CD14-positive monocyte (primary cell): Measurements from ENCODE around the gene SPINK13. TPM values are rescaled to one million over a fixed set of nuclear protein-coding genes. Genes with fewer than 3 reads are reported as not detected.

Experiments
- DNase-seq, 3 donors: peaks; one replicate each; pipeline ENCODE4 v3.0.0-alpha.2; 2011 to 2022
- H2AFZ ChIP-seq: 2 replicates; pipeline ENCODE4 v1.6.0; 2012; ENCODE audit warnings: mild to moderate bottlenecking, low read depth, low read length, inconsistent platforms; ENCODE audit not compliant: insufficient read depth, poor library complexity, severe bottlenecking
- H3K27ac ChIP-seq, 2 donors: 1 replicate in 1 of 2; 2 replicates in 1 of 2; pipeline ENCODE4 v1.5.1; 2012 to 2013; ENCODE audit warnings: low read length in 2 of 2, control low read depth in 1 of 2, inconsistent platforms in 1 of 2, low read depth in 1 of 2, mild to moderate bottlenecking in 1 of 2
- H3K27me3 ChIP-seq, 2 donors: one replicate each; pipeline versions ENCODE4 v1.6.0 to v1.6.1; 2011 to 2013; ENCODE audit warnings: low read length in 2 of 2; ENCODE audit not compliant: control insufficient read depth in 2 of 2, insufficient read depth in 2 of 2
- H3K36me3 ChIP-seq, 2 donors: replicated peaks in 1 of 2; 1 replicate in 1 of 2; 2 replicates in 1 of 2; pipeline versions ENCODE4 v1.5.1 to v1.6.1; 2012 to 2013; ENCODE audit warnings: low read length in 2 of 2, control low read depth in 1 of 2, inconsistent platforms in 1 of 2, mild to moderate bottlenecking in 1 of 2; ENCODE audit not compliant: insufficient read depth in 2 of 2, control insufficient read depth in 1 of 2
- H3K4me1 ChIP-seq, 2 donors: 1 replicate in 1 of 2; 2 replicates in 1 of 2; pipeline versions ENCODE4 v1.5.1 to v1.6.1; 2012 to 2013; ENCODE audit warnings: low read length in 2 of 2, control low read depth in 1 of 2, inconsistent platforms in 1 of 2, mild to moderate bottlenecking in 1 of 2, moderate library complexity in 1 of 2; ENCODE audit not compliant: insufficient read depth in 2 of 2, control insufficient read depth in 1 of 2
- H3K4me2 ChIP-seq: replicated peaks from 2 replicates; pipeline ENCODE3; 2012; ENCODE audit warnings: low read length, moderate library complexity, mild to moderate bottlenecking; ENCODE audit not compliant: poor library complexity, severe bottlenecking; ENCODE audit errors: extremely low read depth
- H3K4me3 ChIP-seq, 3 experiments: fragments of 200-600 bp in 1 of 3; sonication (generic) in 1 of 3; replicated peaks in 1 of 3; 1 replicate in 2 of 3; 2 replicates in 1 of 3; pipeline ENCODE4 v1.5.1; 2011 to 2013; ENCODE audit warnings: low read length in 3 of 3, mild to moderate bottlenecking in 3 of 3, control low read depth in 2 of 3, low read depth in 2 of 3, inconsistent platforms in 1 of 3, moderate library complexity in 1 of 3
- H3K79me2 ChIP-seq: 2 replicates; pipeline ENCODE4 v1.6.0; 2012; ENCODE audit warnings: mild to moderate bottlenecking, control low read depth, inconsistent platforms, low read length, moderate library complexity; ENCODE audit not compliant: insufficient read depth
- H3K9ac ChIP-seq: 2 replicates; pipeline ENCODE4 v1.6.0; 2017; ENCODE audit warnings: low read length, mild to moderate bottlenecking; ENCODE audit not compliant: insufficient read depth, poor library complexity, severe bottlenecking
- H3K9me3 ChIP-seq, 2 donors: replicated peaks in 1 of 2; 1 replicate in 1 of 2; 2 replicates in 1 of 2; pipeline versions ENCODE4 v1.5.1 to v1.6.1; 2012 to 2013; ENCODE audit warnings: low read length in 2 of 2, control low read depth in 1 of 2; ENCODE audit not compliant: control insufficient read depth in 1 of 2, insufficient read depth in 1 of 2
- H4K20me1 ChIP-seq: 2 replicates; pipeline ENCODE4 v1.6.0; 2012; ENCODE audit warnings: mild to moderate bottlenecking, low read length, control low read depth, moderate library complexity; ENCODE audit not compliant: insufficient read depth
- H3K27ac Mint-ChIP-seq, 7 donors: one replicate each; pipeline ENCODE4 v1.8.0; 2020; ENCODE audit warnings: mild to moderate bottlenecking in 7 of 7, mixed read lengths in 7 of 7, moderate library complexity in 6 of 7, inconsistent platforms in 2 of 7
- H3K27me3 Mint-ChIP-seq, 3 donors: one replicate each; pipeline ENCODE4 v1.8.0; 2021 to 2022; ENCODE audit warnings: low read depth in 3 of 3, mild to moderate bottlenecking in 3 of 3, mixed read lengths in 3 of 3, moderate library complexity in 3 of 3, inconsistent platforms in 1 of 3
- H3K36me3 Mint-ChIP-seq, 2 donors: one replicate each; pipeline ENCODE4 v1.8.0; 2020; ENCODE audit warnings: mixed read lengths in 2 of 2, inconsistent platforms in 1 of 2, mild to moderate bottlenecking in 1 of 2
- H3K4me1 Mint-ChIP-seq: one replicate; pipeline ENCODE4 v1.8.0; 2020; ENCODE audit warnings: mild to moderate bottlenecking, mixed read lengths
- H3K4me3 Mint-ChIP-seq, 2 donors: one replicate each; pipeline ENCODE4 v1.8.0; 2020; ENCODE audit warnings: mild to moderate bottlenecking in 2 of 2, mixed read lengths in 2 of 2, moderate library complexity in 1 of 2
- H3K9me3 Mint-ChIP-seq, 7 donors: one replicate each; pipeline ENCODE4 v1.8.0; 2020 to 2022; ENCODE audit warnings: mixed read lengths in 7 of 7, mild to moderate bottlenecking in 6 of 7, moderate library complexity in 6 of 7, inconsistent platforms in 2 of 7
- WGBS: methylation state at CpG from one replicate; pipeline ENCODE4 v1.1.5; 2013; ENCODE audit warnings: missing lambda C conversion rate; ENCODE audit not compliant: insufficient coverage; 5-methylcytosine and 5-hydroxymethylcytosine counted together
- intact Hi-C, 2 donors: fragments of 100-400 bp; cut with micrococcal nuclease; formaldehyde crosslinking; loops; one replicate each; pipeline versions ENCODE4 v1.15.0 to v1.15.1; 2023
- polyA plus RNA-seq, 3 donors: library from polyadenylated mRNA; depleted of rRNA in 1 of 3; unstranded in 2 of 3; stranded (reverse) in 1 of 3; fragments of 300-500 nt in 2 of 3; fragments of >200 nt in 1 of 3; fragmentation: Illumina TruSeq in 2 of 3; gene quantifications; 1 replicate in 2 of 3; 2 replicates in 1 of 3; pipeline ENCODE4 v1.2.3, GENCODE V29; 2012 to 2021
- TF ChIP-seq, protein P1 (sequence below): fragments of 200-600 bp; IDR thresholded peaks from one replicate; pipeline ENCODE4 v1.8.0; 2022; ENCODE audit warnings: antibody characterized with exemption, mild to moderate bottlenecking

The SPINK13 gene
- polyA plus RNA-seq, 3 donors = not detected

DNA sequence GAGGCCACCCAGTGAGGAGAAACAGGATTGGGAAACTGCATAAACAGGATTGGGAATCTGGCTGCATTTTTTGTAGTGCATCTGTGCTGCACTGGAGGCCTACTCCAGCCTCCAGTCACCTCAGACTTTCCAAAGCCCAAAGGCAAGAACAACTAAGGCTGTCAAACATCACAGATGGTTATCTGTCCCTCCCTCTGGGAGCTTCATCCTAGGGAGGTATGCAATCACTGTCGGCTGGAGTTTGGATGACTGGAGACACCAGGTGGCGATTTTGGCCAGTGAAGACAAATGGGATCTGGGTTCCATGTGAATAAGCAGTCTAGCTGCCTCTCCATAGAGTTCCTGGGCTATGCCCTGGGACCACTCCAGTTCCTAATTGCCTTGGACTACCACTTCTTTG is 9.3 kb upstream of the SPINK13 start:
- Histone ChIP-seq H2AFZ (no peak overlapping the region), H3K4me2 (no peak overlapping the region), H3K27ac (no peak overlapping the region), H3K36me3 (no peaks in the 10 kb centered on the region), H3K9me3 (peaks cover 9 to 14% of the 10 kb centered on the region in 2 donors), H3K9ac (no peak overlapping the region), H3K79me2 (no peaks in the 10 kb centered on the region), H3K4me3 (no peak overlapping the region), H3K4me1 (no peaks in the 10 kb centered on the region), H3K27me3 (no peaks in the 10 kb centered on the region), H4K20me1 (no peaks in the 10 kb centered on the region)
- TF ChIP-seq, protein P1, sequence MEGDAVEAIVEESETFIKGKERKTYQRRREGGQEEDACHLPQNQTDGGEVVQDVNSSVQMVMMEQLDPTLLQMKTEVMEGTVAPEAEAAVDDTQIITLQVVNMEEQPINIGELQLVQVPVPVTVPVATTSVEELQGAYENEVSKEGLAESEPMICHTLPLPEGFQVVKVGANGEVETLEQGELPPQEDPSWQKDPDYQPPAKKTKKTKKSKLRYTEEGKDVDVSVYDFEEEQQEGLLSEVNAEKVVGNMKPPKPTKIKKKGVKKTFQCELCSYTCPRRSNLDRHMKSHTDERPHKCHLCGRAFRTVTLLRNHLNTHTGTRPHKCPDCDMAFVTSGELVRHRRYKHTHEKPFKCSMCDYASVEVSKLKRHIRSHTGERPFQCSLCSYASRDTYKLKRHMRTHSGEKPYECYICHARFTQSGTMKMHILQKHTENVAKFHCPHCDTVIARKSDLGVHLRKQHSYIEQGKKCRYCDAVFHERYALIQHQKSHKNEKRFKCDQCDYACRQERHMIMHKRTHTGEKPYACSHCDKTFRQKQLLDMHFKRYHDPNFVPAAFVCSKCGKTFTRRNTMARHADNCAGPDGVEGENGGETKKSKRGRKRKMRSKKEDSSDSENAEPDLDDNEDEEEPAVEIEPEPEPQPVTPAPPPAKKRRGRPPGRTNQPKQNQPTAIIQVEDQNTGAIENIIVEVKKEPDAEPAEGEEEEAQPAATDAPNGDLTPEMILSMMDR = no peak
- Mint-ChIP-seq H3K9me3 (peaks cover 17 to 26% (median 22%) of the 10 kb centered on the region in 7 donors), H3K36me3 (no peaks in the 10 kb centered on the region), H3K4me1 (no peaks in the 10 kb centered on the region), H3K4me3 (no peak overlapping the region), H3K27ac (no peak overlapping the region), H3K27me3 (no peaks in the 10 kb centered on the region)
- 68% methylated on average over 2 of the region's 2 CpGs for whole genome bisulfite sequencing
- no peak for DNase-seq
- intact Hi-C loops = no loop called here

GRCh38 chr5:148261221-148261620 is 7.4 kb upstream of the SPINK13 start:
- H3K4me1 ChIP-seq = no peaks in the 10 kb centered on the region
- no peaks in the 10 kb centered on the region for H4K20me1 ChIP-seq
- Mint-ChIP-seq H3K9me3 (peaks cover 17 to 25% (median 22%) of the 10 kb centered on the region in 7 donors), H3K27me3 (peaks cover 0 to 2% (median 2%) of the 10 kb centered on the region in 3 donors), H3K4me3 (no peak overlapping the region), H3K27ac (no peak overlapping the region), H3K36me3 (no peaks in the 10 kb centered on the region), H3K4me1 (no peaks in the 10 kb centered on the region)
- TF ChIP-seq, protein P1 = no peak
- H3K9ac ChIP-seq = no peak overlapping the region
- no peak overlapping the region for H2AFZ ChIP-seq
- H3K4me2 ChIP-seq = no peak overlapping the region
- H3K27me3 ChIP-seq = no peaks in the 10 kb centered on the region
- H3K36me3 ChIP-seq = no peaks in the 10 kb centered on the region
- H3K79me2 ChIP-seq = no peaks in the 10 kb centered on the region
- intact Hi-C loops = no loop called here
- H3K27ac ChIP-seq = no peak overlapping the region
- H3K4me3 ChIP-seq = no peak overlapping the region
- no peak for DNase-seq
- H3K9me3 ChIP-seq = peaks cover 9 to 14% of the 10 kb centered on the region in 2 donors
